HEK293 (cell line): Measurements from ENCODE around the gene ZNF618.

Source experiments
- OVOL3 ChIP-seq: fragments of 450-650 bp; formaldehyde crosslinking; IDR thresholded peaks from 2 replicates; pipeline ENCODE4 v1.5.1; 2016; ENCODE audit warnings: missing biosample characterization, missing genetic modification characterization
- SP2 ChIP-seq: fragments of 450-650 bp; formaldehyde crosslinking; IDR thresholded peaks from 2 replicates; pipeline ENCODE4 v1.5.1; 2016; ENCODE audit warnings: missing biosample characterization, missing genetic modification characterization
- ZNF223 ChIP-seq: fragments of 450-650 bp; formaldehyde crosslinking; IDR thresholded peaks from 2 replicates; pipeline ENCODE4 v1.5.1; 2016; ENCODE audit warnings: missing biosample characterization, missing genetic modification characterization
- ZNF350 ChIP-seq: fragments of 450-650 bp; formaldehyde crosslinking; IDR thresholded peaks from 2 replicates; pipeline ENCODE4 v1.5.0; 2017; ENCODE audit warnings: missing biosample characterization, mild to moderate bottlenecking, missing genetic modification characterization
- TF ChIP-seq, protein P1 (sequence below): fragments of 450-650 bp; formaldehyde crosslinking; IDR thresholded peaks from 2 replicates; pipeline ENCODE4 v1.5.0; 2017; ENCODE audit warnings: missing biosample characterization, missing genetic modification characterization, borderline replicate concordance

DNA sequence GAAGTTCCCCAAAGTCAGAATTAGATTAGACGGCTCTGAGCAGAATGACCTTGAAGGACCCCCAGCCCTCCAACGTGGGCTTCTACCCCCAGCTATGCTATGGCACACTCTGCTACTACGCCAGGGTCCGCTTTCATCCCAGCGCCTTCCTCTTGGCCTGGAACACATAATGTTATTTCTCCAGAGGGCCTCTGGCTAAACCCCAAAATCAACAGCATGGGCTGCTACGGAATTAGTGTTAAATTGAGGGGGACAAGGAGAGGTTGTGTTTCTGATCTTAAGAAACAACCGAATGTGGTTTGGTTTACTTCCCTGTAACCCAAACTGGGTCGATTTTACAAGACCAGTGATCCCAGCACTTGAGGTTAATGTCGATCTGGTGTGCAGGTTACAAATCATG is 97.1 kb downstream of the ZNF618 start:
- TF ChIP-seq, protein P1, sequence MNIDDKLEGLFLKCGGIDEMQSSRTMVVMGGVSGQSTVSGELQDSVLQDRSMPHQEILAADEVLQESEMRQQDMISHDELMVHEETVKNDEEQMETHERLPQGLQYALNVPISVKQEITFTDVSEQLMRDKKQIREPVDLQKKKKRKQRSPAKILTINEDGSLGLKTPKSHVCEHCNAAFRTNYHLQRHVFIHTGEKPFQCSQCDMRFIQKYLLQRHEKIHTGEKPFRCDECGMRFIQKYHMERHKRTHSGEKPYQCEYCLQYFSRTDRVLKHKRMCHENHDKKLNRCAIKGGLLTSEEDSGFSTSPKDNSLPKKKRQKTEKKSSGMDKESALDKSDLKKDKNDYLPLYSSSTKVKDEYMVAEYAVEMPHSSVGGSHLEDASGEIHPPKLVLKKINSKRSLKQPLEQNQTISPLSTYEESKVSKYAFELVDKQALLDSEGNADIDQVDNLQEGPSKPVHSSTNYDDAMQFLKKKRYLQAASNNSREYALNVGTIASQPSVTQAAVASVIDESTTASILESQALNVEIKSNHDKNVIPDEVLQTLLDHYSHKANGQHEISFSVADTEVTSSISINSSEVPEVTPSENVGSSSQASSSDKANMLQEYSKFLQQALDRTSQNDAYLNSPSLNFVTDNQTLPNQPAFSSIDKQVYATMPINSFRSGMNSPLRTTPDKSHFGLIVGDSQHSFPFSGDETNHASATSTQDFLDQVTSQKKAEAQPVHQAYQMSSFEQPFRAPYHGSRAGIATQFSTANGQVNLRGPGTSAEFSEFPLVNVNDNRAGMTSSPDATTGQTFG (tag by site-specific recombination), result no peak
- TF ChIP-seq SP2 (tag by site-specific recombination) (no peak), ZNF223 (no peak), ZNF350 (tag by site-specific recombination) (no peak), OVOL3 (no peak)
